Measurements from ENCODE around the gene FAIM2. TPM values are rescaled to one million over a fixed set of nuclear protein-coding genes. Genes with fewer than 3 reads are reported as not detected.

The FAIM2 gene
- total and polyA plus RNA-seq, 2 donors (not counting 3 experiments of a cell fraction or from before 2014, with no cell fraction given), result 0.01 TPM; not detected in 1

DNA sequence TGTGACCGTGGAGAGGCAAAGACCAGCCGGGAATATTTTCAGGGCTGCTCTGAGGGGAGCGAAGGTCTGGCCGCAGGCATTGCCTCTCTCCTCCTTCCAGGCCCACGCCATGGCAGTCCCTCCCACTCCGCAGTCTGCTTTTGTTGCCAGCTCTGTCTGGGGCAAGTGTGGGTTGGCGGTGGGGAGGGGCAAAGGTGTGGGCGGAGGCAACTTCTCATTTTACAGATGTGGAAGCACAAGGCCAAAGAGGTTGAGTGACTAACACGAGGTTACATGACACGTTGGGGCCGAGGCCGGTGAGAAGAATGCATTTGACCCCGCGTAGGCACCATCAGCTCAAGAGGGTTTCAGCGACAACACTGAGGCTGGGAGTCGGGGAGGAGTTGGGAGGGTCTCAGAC is 6.1 kb upstream of the FAIM2 start:
- intact Hi-C loops (cut with micrococcal nuclease), result no loop called here
- Histone ChIP-seq H2AFZ (ENCODE audit: low read depth, low read length) (peak overlapping the region; percentile 56), H3K4me2 (ENCODE audit: insufficient read depth, low read length) (no peak overlapping the region), H4K20me1 (replicated peaks; ENCODE audit: control insufficient read depth, extremely low read depth, insufficient read depth, low read length) (no peaks in the 10 kb centered on the region), H3K9me3 (replicated peaks; ENCODE audit: control insufficient read depth, insufficient read depth, low read length) (no peaks in the 10 kb centered on the region), H3K27me3 (ENCODE audit: control insufficient read depth in 2 of 2, insufficient read depth in 2 of 2, low read length in 2 of 2) (peaks cover 0 to under 1% of the 10 kb centered on the region in 2 experiments), H3K9ac (replicated peaks; ENCODE audit: extremely low read depth, insufficient read depth, low read length) (no peak overlapping the region), H3K79me2 (ENCODE audit: control insufficient read depth, insufficient read depth, low read length) (no peaks in the 10 kb centered on the region), H3K4me1 (ENCODE audit: control insufficient read depth, extremely low read depth, insufficient read depth, low read length) (peaks cover 4% of the 10 kb centered on the region), H3K27ac (ENCODE audit: insufficient read depth, low read depth, low read length) (no peak overlapping the region), H3K4me3 (replicated peaks in 1 of 3; ENCODE audit: insufficient read depth in 1 of 3, low read depth in 1 of 3, low read length in 3 of 3) (no peak overlapping the region), H3K36me3 (ENCODE audit: control insufficient read depth in 2 of 2, extremely low read depth in 1 of 2, insufficient read depth in 2 of 2, low read length in 2 of 2) (no peaks in the 10 kb centered on the region), H3K9me1 (replicated peaks; ENCODE audit: control insufficient read depth, extremely low read depth, insufficient read depth, low read length) (no peaks in the 10 kb centered on the region)
- FAIRE-seq (peak; percentile 85), DNase-seq (ENCODE audit: low read depth, low spot score) (peak; percentile 69)
- dilution Hi-C loops (cut with MboI; ENCODE audit: extremely low pct_ligation_motif_present, low sequenced_read_pairs), result no loop called here
- ChIA-PET POLR2A (no interaction called here), CTCF (interaction anchor here (0.8 to 1.6 kb wide), 4 partner anchors 12 to 57 kb away, joined by 3 to 5 read pairs (median 3); no protein-coding TSS in a partner anchor)
- TF ChIP-seq POLR2AphosphoS5 (IDR thresholded peaks at IDR 0.05; ENCODE audit: insufficient read depth, low read depth, low read length) (no peak), MYC (IDR thresholded peaks at IDR 0.05; ENCODE audit: low read depth, low read length) (no peak), POLR2A (IDR thresholded peaks at IDR 0.05; ENCODE audit: low read depth, low read length) (no peak), GATA2 (IDR thresholded peaks at IDR 0.05; ENCODE audit: insufficient read depth, insufficient read length, low read depth, low read length) (no peak), FOS (IDR thresholded peaks at IDR 0.05; ENCODE audit: borderline replicate concordance, insufficient read depth, low read length) (no peak), EZH2 (IDR thresholded peaks at IDR 0.05; ENCODE audit: borderline replicate concordance, low read depth, low read length, severe bottlenecking) (no peak)
- TF ChIP-seq, protein P1, sequence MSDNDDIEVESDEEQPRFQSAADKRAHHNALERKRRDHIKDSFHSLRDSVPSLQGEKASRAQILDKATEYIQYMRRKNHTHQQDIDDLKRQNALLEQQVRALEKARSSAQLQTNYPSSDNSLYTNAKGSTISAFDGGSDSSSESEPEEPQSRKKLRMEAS (IDR thresholded peaks at IDR 0.05; ENCODE audit: insufficient read depth, insufficient read length), result no peak
- no TSS peak for BruUV-seq (replicated peaks)

DNA sequence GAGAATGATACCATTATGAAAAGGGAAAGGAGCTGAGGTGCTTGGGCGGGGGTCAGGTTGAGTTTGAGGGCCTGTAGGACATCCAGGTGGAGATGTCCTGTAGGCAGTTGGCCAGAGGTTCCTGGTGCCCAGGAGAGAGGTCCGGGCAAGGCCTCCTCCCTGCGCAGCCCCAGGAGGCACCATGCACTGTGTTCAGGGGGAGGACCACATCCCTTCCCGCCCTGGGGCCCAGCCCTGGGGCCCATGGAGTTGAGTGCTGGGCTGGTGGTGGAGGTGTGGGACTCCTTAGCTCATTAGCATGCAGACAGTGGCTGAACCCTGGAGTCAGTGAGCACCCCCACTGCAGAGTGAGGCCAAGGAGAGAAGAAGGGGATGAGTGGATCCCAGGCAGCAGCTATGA is 5.7 kb upstream of the FAIM2 start:
- Histone ChIP-seq H3K4me2 (ENCODE audit: insufficient read depth, low read length) (no peak overlapping the region), H3K9ac (replicated peaks; ENCODE audit: extremely low read depth, insufficient read depth, low read length) (no peak overlapping the region), H3K36me3 (ENCODE audit: control insufficient read depth in 2 of 2, extremely low read depth in 1 of 2, insufficient read depth in 2 of 2, low read length in 2 of 2) (no peaks in the 10 kb centered on the region), H3K4me1 (ENCODE audit: control insufficient read depth, extremely low read depth, insufficient read depth, low read length) (peaks cover 4% of the 10 kb centered on the region), H3K27ac (ENCODE audit: insufficient read depth, low read depth, low read length) (no peak overlapping the region), H3K79me2 (ENCODE audit: control insufficient read depth, insufficient read depth, low read length) (no peaks in the 10 kb centered on the region), H2AFZ (ENCODE audit: low read depth, low read length) (peak overlapping the region; percentile 56), H3K4me3 (replicated peaks in 1 of 3; ENCODE audit: insufficient read depth in 1 of 3, low read depth in 1 of 3, low read length in 3 of 3) (no peak overlapping the region), H3K27me3 (ENCODE audit: control insufficient read depth in 2 of 2, insufficient read depth in 2 of 2, low read length in 2 of 2) (peaks cover 0 to 2% of the 10 kb centered on the region in 2 experiments), H4K20me1 (replicated peaks; ENCODE audit: control insufficient read depth, extremely low read depth, insufficient read depth, low read length) (no peaks in the 10 kb centered on the region), H3K9me3 (replicated peaks; ENCODE audit: control insufficient read depth, insufficient read depth, low read length) (no peaks in the 10 kb centered on the region), H3K9me1 (replicated peaks; ENCODE audit: control insufficient read depth, extremely low read depth, insufficient read depth, low read length) (no peaks in the 10 kb centered on the region)
- intact Hi-C loops (cut with micrococcal nuclease) (no loop called here), dilution Hi-C loops (cut with MboI; ENCODE audit: extremely low pct_ligation_motif_present, low sequenced_read_pairs) (no loop called here)
- DNase-seq (ENCODE audit: low read depth, low spot score), result no peak
- TF ChIP-seq MYC (IDR thresholded peaks at IDR 0.05; ENCODE audit: low read depth, low read length) (no peak), EZH2 (IDR thresholded peaks at IDR 0.05; ENCODE audit: borderline replicate concordance, low read depth, low read length, severe bottlenecking) (no peak), POLR2AphosphoS5 (IDR thresholded peaks at IDR 0.05; ENCODE audit: insufficient read depth, low read depth, low read length) (no peak), POLR2A (IDR thresholded peaks at IDR 0.05; ENCODE audit: low read depth, low read length) (no peak), JUN (IDR thresholded peaks at IDR 0.05; ENCODE audit: borderline replicate concordance, insufficient read depth, insufficient read length, low read depth) (no peak)
- TF ChIP-seq, protein P2, sequence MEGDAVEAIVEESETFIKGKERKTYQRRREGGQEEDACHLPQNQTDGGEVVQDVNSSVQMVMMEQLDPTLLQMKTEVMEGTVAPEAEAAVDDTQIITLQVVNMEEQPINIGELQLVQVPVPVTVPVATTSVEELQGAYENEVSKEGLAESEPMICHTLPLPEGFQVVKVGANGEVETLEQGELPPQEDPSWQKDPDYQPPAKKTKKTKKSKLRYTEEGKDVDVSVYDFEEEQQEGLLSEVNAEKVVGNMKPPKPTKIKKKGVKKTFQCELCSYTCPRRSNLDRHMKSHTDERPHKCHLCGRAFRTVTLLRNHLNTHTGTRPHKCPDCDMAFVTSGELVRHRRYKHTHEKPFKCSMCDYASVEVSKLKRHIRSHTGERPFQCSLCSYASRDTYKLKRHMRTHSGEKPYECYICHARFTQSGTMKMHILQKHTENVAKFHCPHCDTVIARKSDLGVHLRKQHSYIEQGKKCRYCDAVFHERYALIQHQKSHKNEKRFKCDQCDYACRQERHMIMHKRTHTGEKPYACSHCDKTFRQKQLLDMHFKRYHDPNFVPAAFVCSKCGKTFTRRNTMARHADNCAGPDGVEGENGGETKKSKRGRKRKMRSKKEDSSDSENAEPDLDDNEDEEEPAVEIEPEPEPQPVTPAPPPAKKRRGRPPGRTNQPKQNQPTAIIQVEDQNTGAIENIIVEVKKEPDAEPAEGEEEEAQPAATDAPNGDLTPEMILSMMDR (IDR thresholded peaks at IDR 0.05; ENCODE audit: extremely low read depth in 1 of 2, insufficient read depth in 1 of 2, low read depth in 1 of 2, low read length in 2 of 2), result no peak
- POLR2A ChIA-PET, result no interaction called here
- no peak for FAIRE-seq
- CTCF ChIA-PET, result interaction anchor here (0.8 to 0.9 kb wide), 3 partner anchors 12 to 58 kb away, joined by 3 read pairs; no protein-coding TSS in a partner anchor
- BruUV-seq (replicated peaks), result no TSS peak
